ENCODE data around the gene ZCCHC14. TPM values are rescaled to one million over a fixed set of nuclear protein-coding genes. Genes with fewer than 3 reads are reported as not detected.

Gene ZCCHC14
- total RNA-seq, 1 experiment from 2014 or later = 33.1 TPM

- H3K4me3 ChIP-seq (ENCODE audit: low read depth, low read length) = no peak overlapping the region
- peaks cover 33% of the 10 kb centered on the region for H3K9me3 ChIP-seq
- POLR2A ChIA-PET = no interaction called here
- no TSS peak for BruUV-seq (replicated peaks)
- Mint-ChIP-seq H3K4me3 (ENCODE audit: unreplicated experiment) (no peak overlapping the region), H3K36me3 (ENCODE audit: insufficient read depth, unreplicated experiment) (peaks cover 4% of the 10 kb centered on the region), H3K4me1 (ENCODE audit: low read depth, unreplicated experiment) (no peaks in the 10 kb centered on the region), H3K9me3 (ENCODE audit: unreplicated experiment) (peaks cover 28% of the 10 kb centered on the region), H3K27me3 (ENCODE audit: insufficient read depth, unreplicated experiment) (no peaks in the 10 kb centered on the region), H3K27ac (ENCODE audit: unreplicated experiment) (no peak overlapping the region)
- H3K4me1 ChIP-seq = peaks cover 6% of the 10 kb centered on the region; the same call in 1 of the 2 replicates
- no peak for DNase-seq
- intact Hi-C loops (cut with micrococcal nuclease; ENCODE audit: unreplicated experiment) = no loop called here
- CTCF ChIA-PET = interaction anchor here (1.9 kb wide), 1 partner anchor 98 kb away, joined by 7 read pairs; no protein-coding TSS in a partner anchor
- no peaks in the 10 kb centered on the region for H3K36me3 ChIP-seq (ENCODE audit: control insufficient read depth, insufficient read depth, low read length)
- TF ChIP-seq, protein P1, sequence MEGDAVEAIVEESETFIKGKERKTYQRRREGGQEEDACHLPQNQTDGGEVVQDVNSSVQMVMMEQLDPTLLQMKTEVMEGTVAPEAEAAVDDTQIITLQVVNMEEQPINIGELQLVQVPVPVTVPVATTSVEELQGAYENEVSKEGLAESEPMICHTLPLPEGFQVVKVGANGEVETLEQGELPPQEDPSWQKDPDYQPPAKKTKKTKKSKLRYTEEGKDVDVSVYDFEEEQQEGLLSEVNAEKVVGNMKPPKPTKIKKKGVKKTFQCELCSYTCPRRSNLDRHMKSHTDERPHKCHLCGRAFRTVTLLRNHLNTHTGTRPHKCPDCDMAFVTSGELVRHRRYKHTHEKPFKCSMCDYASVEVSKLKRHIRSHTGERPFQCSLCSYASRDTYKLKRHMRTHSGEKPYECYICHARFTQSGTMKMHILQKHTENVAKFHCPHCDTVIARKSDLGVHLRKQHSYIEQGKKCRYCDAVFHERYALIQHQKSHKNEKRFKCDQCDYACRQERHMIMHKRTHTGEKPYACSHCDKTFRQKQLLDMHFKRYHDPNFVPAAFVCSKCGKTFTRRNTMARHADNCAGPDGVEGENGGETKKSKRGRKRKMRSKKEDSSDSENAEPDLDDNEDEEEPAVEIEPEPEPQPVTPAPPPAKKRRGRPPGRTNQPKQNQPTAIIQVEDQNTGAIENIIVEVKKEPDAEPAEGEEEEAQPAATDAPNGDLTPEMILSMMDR (IDR thresholded peaks at IDR 0.05; ENCODE audit: insufficient read depth in 1 of 2, low read depth in 1 of 2, low read length in 1 of 2, severe bottlenecking in 1 of 2, unreplicated experiment in 1 of 2) = no peak
- H3K27me3 ChIP-seq (replicated peaks; ENCODE audit: control insufficient read depth, insufficient read depth, low read length) = no peaks in the 10 kb centered on the region
Measured at GRCh38 chr16:87538594-87538993, 45.8 kb upstream of the ZCCHC14 start.

GRCh38 chr16:87538160-87538559, 45.3 kb upstream of the ZCCHC14 start:
- Mint-ChIP-seq H3K27me3 (ENCODE audit: insufficient read depth, unreplicated experiment) (no peaks in the 10 kb centered on the region), H3K27ac (ENCODE audit: unreplicated experiment) (no peak overlapping the region), H3K4me3 (ENCODE audit: unreplicated experiment) (no peak overlapping the region), H3K4me1 (ENCODE audit: low read depth, unreplicated experiment) (no peaks in the 10 kb centered on the region), H3K36me3 (ENCODE audit: insufficient read depth, unreplicated experiment) (peaks cover 4% of the 10 kb centered on the region), H3K9me3 (ENCODE audit: unreplicated experiment) (peaks cover 29% of the 10 kb centered on the region)
- Histone ChIP-seq H3K4me3 (ENCODE audit: low read depth, low read length) (no peak overlapping the region), H3K4me1 (peaks cover 6% of the 10 kb centered on the region; the same call in 1 of the 2 replicates), H3K27me3 (replicated peaks; ENCODE audit: control insufficient read depth, insufficient read depth, low read length) (no peaks in the 10 kb centered on the region), H3K36me3 (ENCODE audit: control insufficient read depth, insufficient read depth, low read length) (no peaks in the 10 kb centered on the region), H3K9me3 (peaks cover 37% of the 10 kb centered on the region)
- no TSS peak for BruUV-seq (replicated peaks)
- ChIA-PET POLR2A (no interaction called here), CTCF (interaction anchor here (1.9 kb wide), 1 partner anchor 98 kb away, joined by 7 read pairs; no protein-coding TSS in a partner anchor)
- DNase-seq = no peak
- TF ChIP-seq, protein P1 (IDR thresholded peaks at IDR 0.05; ENCODE audit: insufficient read depth in 1 of 2, low read depth in 1 of 2, low read length in 1 of 2, severe bottlenecking in 1 of 2, unreplicated experiment in 1 of 2) = no peak
- intact Hi-C loops (cut with micrococcal nuclease; ENCODE audit: unreplicated experiment) = no loop called here

- Histone ChIP-seq H3K4me1 (peaks cover 6% of the 10 kb centered on the region; the same call in 1 of the 2 replicates), H3K27me3 (replicated peaks; ENCODE audit: control insufficient read depth, insufficient read depth, low read length) (no peaks in the 10 kb centered on the region), H3K4me3 (ENCODE audit: low read depth, low read length) (no peak overlapping the region), H3K9me3 (peaks cover 48% of the 10 kb centered on the region), H3K36me3 (ENCODE audit: control insufficient read depth, insufficient read depth, low read length) (no peaks in the 10 kb centered on the region)
- H3K36me3 Mint-ChIP-seq (ENCODE audit: insufficient read depth, unreplicated experiment) = peaks cover 4% of the 10 kb centered on the region
- H3K4me3 Mint-ChIP-seq (ENCODE audit: unreplicated experiment) = no peak overlapping the region
- no peak overlapping the region for H3K27ac Mint-ChIP-seq (ENCODE audit: unreplicated experiment)
- POLR2A ChIA-PET = no interaction called here
- intact Hi-C loops (cut with micrococcal nuclease; ENCODE audit: unreplicated experiment) = no loop called here
- TF ChIP-seq, protein P1 (IDR thresholded peaks at IDR 0.05; ENCODE audit: insufficient read depth in 1 of 2, low read depth in 1 of 2, low read length in 1 of 2, severe bottlenecking in 1 of 2, unreplicated experiment in 1 of 2) = no peak
- CTCF ChIA-PET = no interaction called here
- DNase-seq = no peak
- H3K4me1 Mint-ChIP-seq (ENCODE audit: low read depth, unreplicated experiment) = no peaks in the 10 kb centered on the region
- peaks cover 40% of the 10 kb centered on the region for H3K9me3 Mint-ChIP-seq (ENCODE audit: unreplicated experiment)
- no TSS peak for BruUV-seq (replicated peaks)
- H3K27me3 Mint-ChIP-seq (ENCODE audit: insufficient read depth, unreplicated experiment) = no peaks in the 10 kb centered on the region
Measured at GRCh38 chr16:87536795-87537142, 43.9 kb upstream of the ZCCHC14 start.

All from Caco-2 (cell line).